ENCODE results near the gene PRSS33. TPM values are rescaled to one million over a fixed set of nuclear protein-coding genes. Genes with fewer than 3 reads are reported as not detected.

Gene PRSS33
- total RNA-seq, 6 experiments from 2014 or later: not detected

GRCh38 chr16:2803545-2804195 is 16.3 kb upstream of the PRSS33 start:
- H3K27ac Mint-ChIP-seq: no peak overlapping the region
- DNase-seq: no peak
- TF ChIP-seq CTCF (IDR thresholded peaks at IDR 0.05): no peak
- peaks cover 30% of the 10 kb centered on the region for H3K27me3 Mint-ChIP-seq (ENCODE audit: insufficient read depth)
- no peak overlapping the region for H3K4me3 Mint-ChIP-seq
- H3K36me3 Mint-ChIP-seq (ENCODE audit: low read depth): peaks cover 5% of the 10 kb centered on the region; the same call in 1 of the 2 replicates
- H3K9me3 Mint-ChIP-seq: peaks cover 26% of the 10 kb centered on the region
- H3K4me1 Mint-ChIP-seq (ENCODE audit: low read depth): no peaks in the 10 kb centered on the region

GRCh38 chr16:2799859-2800226 is 12.5 kb upstream of the PRSS33 start:
- H3K36me3 Mint-ChIP-seq (ENCODE audit: low read depth): peaks cover 5% of the 10 kb centered on the region; the same call in 1 of the 2 replicates
- no peak for TF ChIP-seq CTCF (IDR thresholded peaks at IDR 0.05)
- DNase-seq: no peak
- peaks cover 22% of the 10 kb centered on the region for H3K27me3 Mint-ChIP-seq (ENCODE audit: insufficient read depth)
- H3K27ac Mint-ChIP-seq: no peak overlapping the region
- peaks cover 19% of the 10 kb centered on the region for H3K9me3 Mint-ChIP-seq
- H3K4me3 Mint-ChIP-seq: no peak overlapping the region
- H3K4me1 Mint-ChIP-seq (ENCODE audit: low read depth): no peaks in the 10 kb centered on the region

- peaks cover 5% of the 10 kb centered on the region; the same call in 1 of the 2 replicates for H3K36me3 Mint-ChIP-seq (ENCODE audit: low read depth)
- H3K4me1 Mint-ChIP-seq (ENCODE audit: low read depth): no peaks in the 10 kb centered on the region
- no peak overlapping the region for H3K27ac Mint-ChIP-seq
- H3K9me3 Mint-ChIP-seq: peaks cover 17% of the 10 kb centered on the region
- no peak overlapping the region for H3K4me3 Mint-ChIP-seq
- TF ChIP-seq CTCF (IDR thresholded peaks at IDR 0.05): no peak
- DNase-seq: no peak
- H3K27me3 Mint-ChIP-seq (ENCODE audit: insufficient read depth): peaks cover 22% of the 10 kb centered on the region
Observed at GRCh38 chr16:2799205-2799858, 12.0 kb upstream of the PRSS33 start.

DNA sequence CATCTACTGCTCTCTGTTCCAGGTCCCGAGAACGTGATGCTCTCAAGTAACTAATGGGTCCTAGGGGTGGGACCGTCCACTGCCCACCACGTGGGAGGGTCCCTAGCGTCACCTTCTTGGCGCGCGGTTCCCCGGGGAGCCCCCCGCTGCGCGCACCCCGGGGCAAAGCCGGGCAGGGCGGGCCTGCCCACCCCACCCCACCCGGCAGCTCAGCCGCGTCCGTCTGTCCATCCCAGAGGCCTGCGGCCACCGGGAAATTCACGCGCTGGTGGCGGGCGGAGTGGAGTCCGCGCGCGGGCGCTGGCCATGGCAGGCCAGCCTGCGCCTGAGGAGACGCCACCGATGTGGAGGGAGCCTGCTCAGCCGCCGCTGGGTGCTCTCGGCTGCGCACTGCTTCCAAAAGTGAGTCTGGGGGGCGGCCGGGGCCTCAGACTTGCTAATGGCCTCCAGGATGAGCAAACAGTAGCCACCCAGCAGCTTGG is 11.4 kb upstream of the PRSS33 start:
- no peak for TF ChIP-seq CTCF (IDR thresholded peaks at IDR 0.05)
- Mint-ChIP-seq H3K27me3 (ENCODE audit: insufficient read depth) (peaks cover 22% of the 10 kb centered on the region), H3K4me3 (no peak overlapping the region), H3K9me3 (peaks cover 11% of the 10 kb centered on the region), H3K4me1 (ENCODE audit: low read depth) (no peaks in the 10 kb centered on the region), H3K36me3 (ENCODE audit: low read depth) (peaks cover 3% of the 10 kb centered on the region; the same call in 1 of the 2 replicates), H3K27ac (no peak overlapping the region)
- no peak for DNase-seq

DNA sequence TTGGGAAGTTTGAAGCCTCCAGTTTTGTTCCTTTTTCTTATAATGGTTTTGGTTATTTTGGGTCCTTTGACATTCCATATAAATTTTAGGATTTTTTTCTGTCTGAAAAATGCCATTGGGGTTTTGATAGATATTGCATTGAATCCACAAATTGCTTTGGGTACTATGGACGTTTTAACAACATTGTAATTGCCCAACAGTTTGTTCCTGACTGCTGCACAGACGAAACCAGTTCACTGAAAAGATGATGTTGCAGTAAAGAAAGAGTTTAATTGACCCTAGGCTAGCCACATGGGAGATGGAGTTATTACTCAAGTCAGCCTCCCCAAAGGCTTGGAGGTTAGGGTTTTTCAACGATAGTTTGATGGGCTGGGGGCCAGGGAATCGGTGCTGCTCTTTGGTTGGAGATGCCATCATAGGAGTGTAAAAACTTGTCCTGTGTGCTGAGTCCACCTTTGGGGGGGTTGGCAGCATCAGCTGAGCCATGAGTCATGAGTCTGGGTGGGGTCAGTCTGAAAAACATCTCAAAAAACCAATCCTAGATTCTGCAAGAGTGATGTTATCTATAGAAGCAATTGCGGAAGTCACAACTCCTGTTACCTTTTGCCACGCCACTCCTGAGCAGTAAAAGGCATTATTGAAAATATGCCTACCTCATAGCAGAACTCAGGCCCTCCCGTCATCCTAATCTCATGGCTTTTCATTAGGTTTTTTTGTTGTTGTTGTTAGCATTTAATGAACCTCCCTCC is 8.2 kb upstream of the PRSS33 start:
- no peaks in the 10 kb centered on the region for H3K9me3 Mint-ChIP-seq
- peaks cover 52% of the 10 kb centered on the region for H3K27me3 Mint-ChIP-seq (ENCODE audit: insufficient read depth)
- H3K4me1 Mint-ChIP-seq (ENCODE audit: low read depth): no peaks in the 10 kb centered on the region
- DNase-seq: no peak
- H3K4me3 Mint-ChIP-seq: no peak overlapping the region
- no peak overlapping the region for H3K27ac Mint-ChIP-seq
- no peaks in the 10 kb centered on the region for H3K36me3 Mint-ChIP-seq (ENCODE audit: low read depth)
- no peak for TF ChIP-seq CTCF (IDR thresholded peaks at IDR 0.05)

Measured in HFFc6 (cell line).